Skeletal muscle tissue (tissue), 4 donors: Measurements from ENCODE around the gene RAI1. TPM values are rescaled to one million over a fixed set of nuclear protein-coding genes. Genes with fewer than 3 reads are reported as not detected.

Experiments
- H3K27ac ChIP-seq: one replicate; pipeline ENCODE4 v1.7.0; 2013; ENCODE audit warnings: mild to moderate bottlenecking, low read depth, low read length, inconsistent platforms
- H3K27me3 ChIP-seq, 3 donors: one replicate each; pipeline ENCODE4 v1.7.0; 2013; ENCODE audit warnings: low read length in 3 of 3; ENCODE audit not compliant: control insufficient read depth in 3 of 3, insufficient read depth in 3 of 3
- H3K36me3 ChIP-seq, 3 donors: one replicate each; pipeline ENCODE4 v1.7.0; 2013; ENCODE audit warnings: low read length in 3 of 3; ENCODE audit not compliant: control insufficient read depth in 3 of 3, insufficient read depth in 3 of 3
- H3K4me1 ChIP-seq, 3 donors: one replicate each; pipeline ENCODE4 v1.7.0; 2013; ENCODE audit warnings: low read length in 3 of 3, mild to moderate bottlenecking in 3 of 3; ENCODE audit not compliant: control insufficient read depth in 3 of 3, insufficient read depth in 3 of 3
- H3K4me3 ChIP-seq, 3 donors: one replicate each; pipeline ENCODE4 v1.7.0; 2013; ENCODE audit warnings: low read length in 3 of 3
- H3K9ac ChIP-seq, 3 donors: one replicate each; pipeline ENCODE4 v1.7.0; 2013; ENCODE audit warnings: low read length in 3 of 3, mild to moderate bottlenecking in 3 of 3, moderate library complexity in 2 of 3, low read depth in 1 of 3
- H3K9me3 ChIP-seq, 3 donors: one replicate each; pipeline ENCODE4 v1.7.0; 2013; ENCODE audit warnings: low read length in 3 of 3; ENCODE audit not compliant: control insufficient read depth in 3 of 3
- total RNA-seq: library from RNA; depleted of rRNA; stranded (reverse); fragments of >200 nt; gene quantifications from one replicate; pipeline ENCODE4 v1.2.3, GENCODE V29; 2014
- donor health status: Osteomylitis.

RAI1 gene
- total RNA-seq, 1 donor from 2014 or later: 3.1 TPM

DNA sequence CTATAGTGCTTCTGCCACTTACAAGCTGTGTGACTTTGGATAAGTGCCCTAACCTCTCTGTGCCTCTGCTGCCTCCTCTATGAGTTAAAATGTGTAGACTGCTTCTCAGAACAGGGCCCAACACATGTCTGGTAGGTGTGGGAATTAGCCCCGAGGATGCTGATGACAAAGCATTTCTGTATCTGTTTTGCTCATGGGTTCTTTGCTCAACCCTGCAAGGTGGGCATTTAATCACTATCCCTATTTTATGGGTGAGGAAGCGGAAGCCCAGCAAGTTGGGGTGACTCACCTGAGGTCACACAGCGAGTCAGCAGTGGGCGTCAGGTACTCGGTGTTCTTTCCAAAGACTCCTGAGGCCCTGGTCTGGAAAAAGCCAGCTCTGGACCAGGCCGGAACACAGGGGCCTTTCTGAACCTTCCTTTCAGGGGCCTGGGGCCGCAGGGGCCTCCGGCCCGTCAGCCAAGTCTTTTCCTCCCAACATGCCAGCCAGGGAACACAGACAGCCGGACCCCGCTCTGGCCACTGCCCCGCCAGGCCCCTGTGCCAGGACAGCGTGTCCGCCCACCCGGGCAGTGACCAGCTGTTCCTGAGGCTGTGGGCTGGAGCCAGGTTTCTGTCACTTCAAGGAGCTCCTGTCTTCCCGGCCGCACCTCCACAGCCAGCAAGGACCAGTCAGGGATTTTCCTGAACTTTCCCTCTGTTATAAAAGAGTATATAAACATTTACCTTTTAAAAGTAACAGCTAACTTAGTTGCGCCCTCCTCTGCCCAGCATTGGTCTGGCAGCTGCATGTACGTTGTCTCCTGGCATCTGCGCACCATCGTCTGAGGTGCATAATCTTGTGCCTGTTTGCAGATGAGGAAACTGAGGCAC is 93.0 kb downstream of the RAI1 start:
- Histone ChIP-seq H3K9me3 (no peaks in the 10 kb centered on the region), H3K27me3 (no peaks in the 10 kb centered on the region), H3K4me3 (peak overlapping the region; percentile 60 to 76 (median 69)), H3K36me3 (no peaks in the 10 kb centered on the region), H3K4me1 (peaks cover 44 to 71% (median 68%) of the 10 kb centered on the region in 3 donors), H3K9ac (peak overlapping the region; percentile 73 to 81 (median 77)), H3K27ac (peak overlapping the region; percentile 82)

DNA sequence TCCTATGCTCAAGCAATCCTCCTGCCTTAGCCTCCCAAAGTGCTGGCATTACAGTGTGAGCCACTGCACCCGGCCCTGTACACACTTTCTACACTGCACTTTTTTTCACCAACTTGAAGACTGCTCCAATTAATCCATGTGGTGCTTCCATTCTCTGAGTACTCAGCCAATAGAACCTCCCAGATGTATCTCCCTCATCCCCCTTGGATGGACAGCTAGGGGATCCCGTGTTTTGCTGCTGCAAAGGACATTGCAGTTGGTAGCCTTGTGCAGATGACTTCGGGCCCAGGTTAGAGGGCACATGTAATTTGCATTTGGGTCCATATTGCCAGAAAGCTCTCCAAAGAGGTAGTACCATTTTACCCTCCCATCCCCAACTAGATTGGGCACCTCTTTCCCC is 95.6 kb downstream of the RAI1 start:
- Histone ChIP-seq H3K4me3 (no peak overlapping the region), H3K27me3 (no peaks in the 10 kb centered on the region), H3K4me1 (peaks cover 50 to 63% (median 61%) of the 10 kb centered on the region in 3 donors), H3K9ac (peak overlapping the region in 1 of 3 donors; percentile 25), H3K36me3 (no peaks in the 10 kb centered on the region), H3K9me3 (no peaks in the 10 kb centered on the region), H3K27ac (no peak overlapping the region)

DNA sequence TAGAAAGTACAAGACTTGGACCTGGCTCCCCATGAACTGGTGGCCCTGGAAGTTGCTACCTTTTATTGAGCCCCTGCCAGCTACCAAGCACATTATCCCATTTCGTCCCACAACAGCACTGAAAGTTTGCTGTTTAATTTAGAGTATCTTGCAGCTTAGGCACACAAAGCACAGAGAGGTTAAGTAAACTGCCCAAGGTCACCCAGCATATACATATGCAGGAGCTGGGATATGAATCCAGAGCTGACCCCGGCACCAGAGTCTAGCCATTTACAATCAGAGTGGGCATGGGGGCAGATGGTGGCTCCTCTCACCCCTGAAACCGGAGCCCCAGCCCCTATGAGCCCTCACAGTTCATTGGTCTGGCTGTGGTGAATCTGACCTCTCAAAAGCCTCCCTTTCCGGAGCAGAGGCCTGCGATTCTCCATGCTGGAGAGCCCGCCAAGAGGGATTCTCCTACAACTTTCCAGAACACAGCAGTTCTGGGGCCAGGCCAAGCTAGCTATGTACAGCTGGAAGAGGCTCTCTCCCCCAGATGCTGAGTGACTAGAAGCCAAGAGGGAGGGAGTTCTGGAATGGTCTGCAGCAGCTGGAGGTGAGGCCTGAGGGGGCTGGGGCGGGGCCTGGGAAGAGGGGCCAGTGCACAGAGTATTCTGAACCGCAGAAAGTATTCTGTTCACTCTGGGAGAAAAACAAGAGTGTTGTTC is 97.2 kb downstream of the RAI1 start:
- peaks cover 47 to 52% (median 49%) of the 10 kb centered on the region in 3 donors for H3K4me1 ChIP-seq
- H3K27me3 ChIP-seq: no peaks in the 10 kb centered on the region
- H3K4me3 ChIP-seq: no peak overlapping the region
- no peaks in the 10 kb centered on the region for H3K9me3 ChIP-seq
- peak overlapping the region; percentile 75 for H3K27ac ChIP-seq
- H3K36me3 ChIP-seq: no peaks in the 10 kb centered on the region
- peak overlapping the region in 2 of 3 donors; percentile 45 to 66 for H3K9ac ChIP-seq

DNA sequence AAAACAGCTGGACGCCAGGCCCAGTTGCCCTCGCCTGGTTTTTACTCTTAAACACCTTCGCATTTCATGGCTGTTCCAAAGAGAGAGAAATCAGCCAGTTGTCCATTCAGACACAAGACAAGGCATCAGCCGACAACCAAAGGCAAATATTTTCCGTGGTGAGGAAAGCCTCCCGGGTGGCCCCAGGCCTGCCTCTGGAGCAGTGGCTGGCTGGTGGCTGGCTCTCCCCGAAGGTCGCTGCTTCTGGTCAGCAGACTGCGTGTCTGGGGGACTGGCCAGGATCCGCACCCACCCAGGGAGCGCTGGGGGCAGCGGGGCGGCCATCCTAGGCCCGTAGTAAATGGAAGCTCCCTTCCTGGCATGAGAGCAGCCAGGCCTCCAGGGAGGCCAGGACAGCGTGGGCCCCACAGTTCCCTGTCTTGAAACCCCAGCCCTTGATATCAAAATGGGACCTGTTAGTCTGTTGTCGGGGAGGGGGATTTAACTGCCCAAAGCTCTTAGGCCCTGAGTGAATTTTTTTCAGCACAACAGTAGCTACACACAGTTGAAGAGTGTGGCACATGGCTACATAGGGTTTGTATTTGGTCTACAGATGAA is 97.9 kb downstream of the RAI1 start:
- Histone ChIP-seq H3K27me3 (no peaks in the 10 kb centered on the region), H3K9ac (peak overlapping the region in 2 of 3 donors; percentile 57 to 66), H3K27ac (peak overlapping the region; percentile 75), H3K9me3 (no peaks in the 10 kb centered on the region), H3K36me3 (no peaks in the 10 kb centered on the region), H3K4me1 (peaks cover 49 to 51% (median 49%) of the 10 kb centered on the region in 3 donors), H3K4me3 (no peak overlapping the region)

DNA sequence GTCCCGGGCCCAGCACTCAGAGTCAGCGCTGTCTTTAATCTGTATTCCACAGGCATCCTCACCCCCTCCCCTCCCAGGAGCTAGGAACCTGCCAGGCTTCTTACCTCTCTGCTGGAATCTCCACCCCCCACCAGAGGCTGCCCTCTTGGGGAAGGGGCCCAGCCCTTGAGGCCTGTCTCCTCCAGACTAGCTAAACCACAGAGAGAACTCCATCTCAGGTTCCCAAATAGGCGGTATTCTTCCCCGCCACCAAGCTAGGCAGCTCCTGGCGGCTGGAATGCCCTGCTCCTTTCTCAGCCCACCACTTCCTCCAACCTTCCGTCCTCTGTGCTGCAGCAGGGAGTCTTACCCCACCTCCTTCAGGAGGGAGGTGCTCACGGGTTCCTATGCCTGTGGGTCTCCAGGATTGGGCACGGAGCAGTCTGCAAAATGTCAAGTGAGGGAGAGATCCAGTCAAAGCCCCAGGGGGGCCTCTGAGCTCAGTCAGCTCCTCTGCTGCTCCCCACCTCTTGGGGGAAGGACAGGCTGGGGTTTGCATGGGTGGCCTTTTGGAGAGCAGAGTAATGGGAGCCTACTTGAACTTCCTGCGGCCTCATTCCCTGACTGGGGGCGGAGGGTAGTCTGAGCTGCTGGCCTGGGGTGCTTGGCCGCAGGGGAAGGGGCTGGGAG is 99.8 kb downstream of the RAI1 start:
- peak overlapping the region in 2 of 3 donors; percentile 54 to 72 for H3K4me3 ChIP-seq
- peak overlapping the region; percentile 89 for H3K27ac ChIP-seq
- no peaks in the 10 kb centered on the region for H3K36me3 ChIP-seq
- H3K9me3 ChIP-seq: no peaks in the 10 kb centered on the region
- no peaks in the 10 kb centered on the region for H3K27me3 ChIP-seq
- H3K9ac ChIP-seq: peak overlapping the region; percentile 70 to 84 (median 76)
- peaks cover 59 to 62% (median 61%) of the 10 kb centered on the region in 3 donors for H3K4me1 ChIP-seq

DNA sequence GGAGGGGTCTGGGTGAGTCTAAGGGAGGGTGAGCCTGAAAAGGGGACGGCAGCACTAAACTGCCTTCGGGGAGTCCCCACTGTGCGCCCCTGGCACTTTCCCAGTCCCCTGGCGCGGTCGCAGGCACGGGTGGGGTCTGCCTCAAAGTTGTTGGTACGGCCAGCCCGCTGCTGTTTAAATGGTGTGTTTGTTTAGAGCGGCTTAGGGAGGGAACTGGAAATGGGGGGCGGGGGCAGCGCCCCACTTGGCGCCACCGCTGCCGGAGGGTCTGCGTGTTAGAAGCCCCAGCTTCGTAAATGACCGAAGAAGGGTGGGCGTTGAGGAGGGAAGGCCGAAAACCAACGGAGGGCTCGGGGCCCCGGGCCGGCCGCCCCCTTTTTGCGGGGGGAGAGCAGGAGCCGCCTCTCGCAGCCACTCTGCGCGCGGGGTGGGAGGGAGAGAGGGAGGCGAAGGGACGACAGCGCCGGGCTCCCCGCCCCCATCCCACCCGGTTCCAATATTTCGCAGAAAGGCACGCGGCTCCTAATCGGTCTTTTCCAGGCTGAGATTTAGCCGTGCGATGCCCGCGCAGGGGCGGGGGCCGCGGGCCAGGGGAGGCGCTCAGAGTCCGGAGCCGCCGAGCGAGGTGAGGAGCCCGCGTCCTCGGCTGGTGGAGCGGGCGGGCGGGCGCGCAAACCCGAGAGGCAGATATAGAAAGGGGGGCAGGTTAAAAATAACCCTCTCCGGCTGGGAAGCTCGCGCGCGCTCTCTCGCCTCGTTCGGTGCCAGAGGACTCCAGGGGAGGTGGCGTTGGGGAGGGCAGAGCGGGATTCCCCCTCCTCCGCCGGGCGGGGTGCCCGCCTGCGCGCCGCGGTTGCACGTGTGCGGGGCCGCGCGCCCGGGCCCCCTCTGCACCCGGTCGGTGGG is 100.6 kb downstream of the RAI1 start:
- Histone ChIP-seq H3K27ac (peak overlapping the region; percentile 89), H3K9me3 (no peaks in the 10 kb centered on the region), H3K4me1 (peaks cover 65 to 69% (median 68%) of the 10 kb centered on the region in 3 donors), H3K36me3 (no peaks in the 10 kb centered on the region), H3K9ac (peak overlapping the region; percentile 70 to 84 (median 76)), H3K27me3 (no peaks in the 10 kb centered on the region), H3K4me3 (peak overlapping the region; percentile 38 to 72 (median 54))

DNA sequence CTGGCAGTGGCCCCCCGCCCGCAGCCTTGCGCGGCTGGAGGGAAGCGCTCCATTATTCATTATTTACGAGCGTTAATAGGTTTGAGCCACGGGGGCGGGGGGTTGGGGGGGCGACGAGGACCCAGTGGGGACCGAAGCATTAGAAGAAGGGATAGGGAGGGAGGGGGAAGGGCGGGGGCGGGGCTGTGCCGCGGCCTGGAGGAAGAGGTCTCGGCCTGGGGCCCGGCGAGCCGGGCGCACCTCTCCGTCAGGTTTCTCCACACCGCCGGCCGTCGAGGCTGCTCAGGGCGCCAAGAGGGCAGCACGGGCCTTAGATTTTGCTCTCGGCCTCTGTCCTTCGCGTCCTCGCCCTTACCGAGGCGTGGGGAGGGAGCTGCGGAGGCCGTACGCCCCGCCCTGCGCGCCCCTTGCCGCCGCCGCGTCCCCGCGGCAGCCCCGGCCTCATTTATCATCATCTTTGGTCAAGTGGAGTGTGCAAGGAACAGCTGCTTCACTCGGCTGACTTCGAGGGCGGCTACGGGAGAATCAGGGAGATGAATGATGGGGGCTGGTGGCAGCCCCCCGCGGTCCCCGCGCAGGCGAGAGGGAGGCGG is 101.4 kb downstream of the RAI1 start:
- no peaks in the 10 kb centered on the region for H3K27me3 ChIP-seq
- H3K9ac ChIP-seq: peak overlapping the region; percentile 68 to 90 (median 76)
- peak overlapping the region in 2 of 3 donors; percentile 69 to 74 for H3K4me3 ChIP-seq
- peak overlapping the region; percentile 89 for H3K27ac ChIP-seq
- H3K9me3 ChIP-seq: no peaks in the 10 kb centered on the region
- H3K36me3 ChIP-seq: no peaks in the 10 kb centered on the region
- H3K4me1 ChIP-seq: peaks cover 63 to 70% (median 69%) of the 10 kb centered on the region in 3 donors

DNA sequence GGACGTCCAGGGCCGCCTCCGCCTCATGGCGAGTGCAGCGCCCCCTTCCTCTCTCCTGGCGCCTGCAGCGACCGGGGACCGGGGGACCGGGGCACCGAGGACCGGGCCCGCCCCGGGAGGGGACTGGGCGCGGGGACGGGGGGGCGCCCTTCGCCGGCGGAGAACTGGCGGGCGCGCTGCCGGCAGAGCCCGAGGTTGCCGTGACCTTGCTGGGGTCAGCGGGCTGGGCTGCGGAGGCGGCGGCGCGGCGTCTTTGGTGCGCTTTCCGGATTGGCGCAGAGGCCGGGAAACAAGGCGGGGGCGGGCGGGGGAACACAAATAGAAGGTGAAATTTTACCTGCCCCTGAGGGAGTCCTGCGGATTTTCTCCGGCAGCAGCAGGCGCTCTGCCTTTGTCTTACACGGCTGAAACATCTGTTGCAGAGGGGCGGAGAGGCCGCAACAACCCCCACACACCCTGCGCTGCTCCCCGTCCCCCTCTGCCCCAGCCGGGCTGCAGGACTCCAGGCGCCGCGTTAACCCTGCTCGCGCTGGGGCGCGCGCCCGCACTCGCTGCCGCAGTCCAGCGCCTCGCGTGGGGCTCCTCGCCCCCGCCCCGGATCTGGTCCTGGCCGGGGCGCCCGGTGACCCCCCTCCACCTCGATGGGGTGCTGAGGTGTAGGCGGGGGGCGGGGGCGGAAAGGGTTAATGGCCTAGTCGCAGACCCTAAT is 102.0 kb downstream of the RAI1 start:
- Histone ChIP-seq H3K27ac (peak overlapping the region; percentile 89), H3K4me1 (peaks cover 57 to 63% (median 63%) of the 10 kb centered on the region in 3 donors), H3K27me3 (no peaks in the 10 kb centered on the region), H3K9me3 (no peaks in the 10 kb centered on the region), H3K4me3 (peak overlapping the region; percentile 62 to 74 (median 69)), H3K36me3 (no peaks in the 10 kb centered on the region), H3K9ac (peak overlapping the region; percentile 72 to 90 (median 76))
